HepG2 (cell line): ENCODE data around the gene CHMP1B. TPM values are rescaled to one million over a fixed set of nuclear protein-coding genes. Genes with fewer than 3 reads are reported as not detected.

Experiments used
- ATAC-seq: fragments of 200-7000 bp; cut with Tn5 transposase; 3 replicates; pipeline ENCODE4 v1.9.1; 2020; ENCODE audit warnings: mild to moderate bottlenecking, moderate library complexity
- BruUV-seq: library from RNA; stranded (reverse); fragments of 400-500 nt; replicated peaks from 2 replicates; lab custom pipeline; 2021; lab: Mats Ljungman, UMichigan
- CTCF ChIA-PET: fragments of 300-600 bp; formaldehyde crosslinking; extraction: SDS; loops from one replicate; lab custom pipeline; 2021; ENCODE audit warnings: low total read pairs, inconsistent platforms, low intra/inter-chr PET ratio; lab: Yijun Ruan, JAX
- POLR2A ChIA-PET: fragments of 350-600 bp; sonication (Branson Sonifier 250); formaldehyde crosslinking; loops from one replicate; lab custom pipeline; 2020; ENCODE audit warnings: antibody characterized with exemption, inconsistent platforms; lab: Yijun Ruan, JAX
- DNase-seq: peaks from one replicate; pipeline ENCODE4 v3.0.0-alpha.2; 2015; ENCODE audit warnings: low spot score
- FAIRE-seq: peaks from 3 replicates; lab custom pipeline; 2011; peaks lifted over from hg19 to GRCh38; lab: Jason Lieb, UNC
- H2AFZ ChIP-seq: one replicate; pipeline ENCODE4 v1.6.1; 2011; ENCODE audit warnings: low read length, inconsistent platforms
- H3K27ac ChIP-seq: fragments of 300-600 bp; 3 replicates; pipeline ENCODE4 v1.8.0; 2011; ENCODE audit warnings: mixed run types, mild to moderate bottlenecking, mixed read lengths, low read length, inconsistent platforms; ENCODE audit not compliant: insufficient read depth; ENCODE audit errors: extremely low read length
- H3K27me3 ChIP-seq, 2 experiments: fragments of 200-600 bp in 1 of 2; 2 replicates in 1 of 2; 3 replicates in 1 of 2; pipeline versions ENCODE4 v1.6.0 to v1.8.0; 2011; ENCODE audit warnings: low read length in 2 of 2, mild to moderate bottlenecking in 2 of 2, moderate library complexity in 2 of 2, inconsistent platforms in 1 of 2; ENCODE audit not compliant: insufficient read depth in 2 of 2, control insufficient read depth in 1 of 2
- H3K36me3 ChIP-seq, 2 experiments: fragments of 200-600 bp in 1 of 2; replicated peaks in 1 of 2; 2 replicates in 1 of 2; 3 replicates in 1 of 2; pipeline versions ENCODE4 v1.5.1 to v1.8.0; 2011; ENCODE audit warnings: low read length in 2 of 2, inconsistent platforms in 1 of 2; ENCODE audit not compliant: insufficient read depth in 2 of 2, control insufficient read depth in 1 of 2
- H3K4me1 ChIP-seq: 2 replicates; pipeline ENCODE4 v1.5.1; 2012; ENCODE audit warnings: low read length, inconsistent platforms; ENCODE audit not compliant: insufficient read depth
- H3K4me2 ChIP-seq: 2 replicates; pipeline ENCODE4 v1.6.0; 2011; ENCODE audit warnings: low read depth, low read length, inconsistent platforms
- H3K4me3 ChIP-seq, 3 experiments: fragments of 200-600 bp in 1 of 3; sonication (generic), shearing (Covaris generic) in 1 of 3; replicated peaks in 1 of 3; 2 replicates each; pipeline ENCODE4 v1.5.1; 2011 to 2016; ENCODE audit warnings: low read length in 3 of 3, inconsistent platforms in 2 of 3, low read depth in 2 of 3, mild to moderate bottlenecking in 2 of 3, control low read depth in 1 of 3, mixed read lengths in 1 of 3; ENCODE audit not compliant: insufficient read depth in 1 of 3
- H3K79me2 ChIP-seq: one replicate; pipeline ENCODE4 v1.6.1; 2011; ENCODE audit warnings: low read length, inconsistent platforms; ENCODE audit not compliant: insufficient read depth
- H3K9ac ChIP-seq: 2 replicates; pipeline ENCODE4 v1.6.0; 2011; ENCODE audit warnings: mild to moderate bottlenecking, low read depth, low read length, inconsistent platforms; ENCODE audit not compliant: insufficient read depth
- H3K9me3 ChIP-seq: 2 replicates; pipeline ENCODE4 v1.5.1; 2012; ENCODE audit warnings: mild to moderate bottlenecking, low read length
- H4K20me1 ChIP-seq: 2 replicates; pipeline ENCODE4 v1.6.0; 2011; ENCODE audit warnings: inconsistent platforms, mild to moderate bottlenecking, low read length, moderate library complexity; ENCODE audit not compliant: insufficient read depth
- BCL6 ChIP-seq: IDR thresholded peaks from 2 replicates; pipeline ENCODE4 v1.6.1; 2016; ENCODE audit warnings: missing genetic modification reagents, missing compliant biosample characterization
- ELF1 ChIP-seq: sonication (generic); formaldehyde crosslinking; IDR thresholded peaks from 2 replicates; pipeline ENCODE4 v1.4.0; 2020; ENCODE audit warnings: missing genetic modification reagents
- ELF3 ChIP-seq: IDR thresholded peaks from 2 replicates; pipeline ENCODE4 v1.6.1; 2016; ENCODE audit warnings: missing genetic modification reagents, missing compliant biosample characterization
- GATAD2A ChIP-seq: IDR thresholded peaks from 2 replicates; pipeline ENCODE4 v1.6.1; 2016
- PRMT3 ChIP-seq: sonication (generic); formaldehyde crosslinking; IDR thresholded peaks from 2 replicates; pipeline ENCODE4 v1.8.1; 2022; ENCODE audit warnings: low read depth, mild to moderate bottlenecking, moderate library complexity, missing genetic modification reagents, borderline replicate concordance
- RAD21 ChIP-seq: fragments of 450-650 bp; formaldehyde crosslinking; IDR thresholded peaks from 2 replicates; pipeline ENCODE4 v1.5.0; 2020; ENCODE audit warnings: mild to moderate bottlenecking
- SAP130 ChIP-seq: IDR thresholded peaks from 2 replicates; pipeline ENCODE4 v1.6.1; 2016; ENCODE audit warnings: low read depth
- STAG1 ChIP-seq: sonication (generic); formaldehyde crosslinking; IDR thresholded peaks from 2 replicates; pipeline ENCODE4 v1.4.0; 2020; ENCODE audit warnings: missing genetic modification reagents
- ZNF766 ChIP-seq: sonication (generic); formaldehyde crosslinking; IDR thresholded peaks from 2 replicates; pipeline ENCODE4 v1.5.0; 2020; ENCODE audit warnings: missing genetic modification reagents, borderline replicate concordance
- WGBS: methylation state at CpG from one replicate; pipeline ENCODE4 v1.1.6; 2017; ENCODE audit warnings: low lambda C conversion rate; 5-methylcytosine and 5-hydroxymethylcytosine counted together
- in situ Hi-C: cut with HindIII; loops from 2 replicates; pipeline ENCODE4 v1.10.0; 2017; ENCODE audit warnings: low pct_unique_long_range_greater_than_20kb; ENCODE audit not compliant: extremely low pct_ligation_motif_present
- intact Hi-C: fragments of 100-400 bp; cut with micrococcal nuclease; formaldehyde crosslinking; loops from one replicate; pipeline ENCODE4 v1.10.0; 2022; ENCODE audit not compliant: unreplicated experiment
- polyA plus RNA-seq, 8 experiments: library from polyadenylated mRNA; depleted of rRNA in 3 of 8; stranded (reverse) in 7 of 8; unstranded in 1 of 8; fragments of >200 nt; fragmentation: Illumina TruSeq in 4 of 8; extraction: Trizol in 4 of 8; gene quantifications; 2 replicates each; pipeline versions ENCODE4 v1.2.1 to v1.2.3, GENCODE V29; 2011 to 2016; ENCODE audit warnings: low read depth in 4 of 8, missing spikeins in 1 of 8, mixed read lengths in 1 of 8; ENCODE audit not compliant: insufficient read depth in 1 of 8
- total RNA-seq, 5 experiments: library from RNA; depleted of rRNA; stranded (reverse); fragments of >200 nt; fragmentation: Illumina TruSeq; extraction: Trizol; gene quantifications; 2 replicates each; pipeline ENCODE4 v1.2.3, GENCODE V29; 2016; ENCODE audit warnings: low read depth in 1 of 5
- TF ChIP-seq, protein P1 (sequence below): sonication (generic); formaldehyde crosslinking; IDR thresholded peaks from 2 replicates; pipeline ENCODE4 v1.4.0; 2020; ENCODE audit warnings: missing genetic modification reagents, mild to moderate bottlenecking, borderline replicate concordance
- TF ChIP-seq, protein P2 (sequence below): sonication (generic); formaldehyde crosslinking; IDR thresholded peaks from 2 replicates; pipeline ENCODE4 v1.4.0; 2020; ENCODE audit warnings: low read depth, mild to moderate bottlenecking, missing genetic modification reagents
- TF ChIP-seq, protein P3 (sequence below): sonication (generic); formaldehyde crosslinking; IDR thresholded peaks from 2 replicates; pipeline ENCODE4 v1.8.0; 2022; ENCODE audit warnings: mild to moderate bottlenecking, missing genetic modification reagents, borderline replicate concordance
- TF ChIP-seq, protein P4 (sequence below): sonication (generic); formaldehyde crosslinking; IDR thresholded peaks from 2 replicates; pipeline ENCODE4 v1.5.0; 2020; ENCODE audit warnings: mild to moderate bottlenecking, missing genetic modification reagents, moderate library complexity

The CHMP1B gene
- total and polyA plus RNA-seq, 2 of the 13 experiments (the other 11 are each of a cell fraction or from before 2014, with no cell fraction given) = 18.8 to 20.2 TPM

DNA sequence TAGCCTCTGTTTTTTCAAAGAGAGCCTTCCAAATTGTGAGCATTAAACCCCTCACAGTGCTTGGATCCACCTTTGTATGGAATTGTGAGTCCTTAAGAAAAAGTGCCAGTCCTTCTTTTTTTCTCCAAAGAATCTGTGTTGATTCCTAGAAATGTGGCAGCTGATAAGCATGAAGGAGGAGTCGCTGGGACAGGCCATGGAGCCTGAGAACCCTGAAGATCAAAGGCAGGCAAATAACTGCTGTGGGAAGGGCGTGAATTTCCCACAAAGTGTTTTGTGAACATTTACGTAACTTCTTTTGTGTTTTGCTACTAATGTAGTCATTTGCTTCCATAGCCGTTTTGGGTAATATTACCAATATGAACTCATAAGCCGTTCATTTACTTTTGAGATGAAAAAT, 27.7 kb upstream of the CHMP1B start:
- BruUV-seq = no TSS peak
- no peak for FAIRE-seq
- POLR2A ChIA-PET = no interaction called here
- Histone ChIP-seq H3K4me3 (no peak overlapping the region), H2AFZ (no peak overlapping the region), H3K27me3 (peaks cover 0 to 4% of the 10 kb centered on the region in 2 experiments; a peak in 1 of 5 replicates), H3K9me3 (no peaks in the 10 kb centered on the region), H4K20me1 (no peaks in the 10 kb centered on the region), H3K79me2 (no peaks in the 10 kb centered on the region), H3K4me2 (no peak overlapping the region), H3K4me1 (no peaks in the 10 kb centered on the region), H3K27ac (no peak overlapping the region), H3K9ac (no peak overlapping the region), H3K36me3 (no peaks in the 10 kb centered on the region)
- intact Hi-C loops = no loop called here
- in situ Hi-C loops = no loop called here
- no peak for DNase-seq
- ATAC-seq = no peak
- TF ChIP-seq ELF3 (CRISPR knock-in tag) (no peak), BCL6 (CRISPR knock-in tag) (peak; percentile 43)
- 14% methylated on average over 5 of the region's 5 CpGs for WGBS
- CTCF ChIA-PET = no interaction called here

DNA sequence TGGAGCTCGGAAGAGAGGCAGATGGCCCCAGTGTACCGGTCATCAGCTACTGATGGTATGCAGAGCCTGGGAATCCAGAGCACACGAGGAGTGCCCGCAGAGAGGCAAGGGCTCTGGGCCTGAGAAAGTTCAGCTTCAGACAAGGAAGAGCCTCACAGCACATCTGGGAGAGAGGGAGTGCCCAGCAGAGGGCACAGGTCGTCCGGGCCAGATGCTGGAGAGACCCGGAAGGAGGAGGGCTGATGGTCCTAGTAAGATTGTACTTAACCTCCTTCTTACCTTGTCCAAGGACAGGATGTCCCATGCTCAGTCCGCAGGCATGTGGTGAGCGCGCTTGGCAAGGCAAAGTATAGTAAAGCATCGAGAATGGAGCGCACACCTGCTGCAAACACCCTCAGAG, 24.4 kb upstream of the CHMP1B start:
- Histone ChIP-seq H3K27me3 (no peaks in the 10 kb centered on the region), H3K79me2 (no peaks in the 10 kb centered on the region), H3K9me3 (no peaks in the 10 kb centered on the region), H2AFZ (no peak overlapping the region), H4K20me1 (no peaks in the 10 kb centered on the region), H3K36me3 (no peaks in the 10 kb centered on the region), H3K9ac (no peak overlapping the region), H3K4me2 (no peak overlapping the region), H3K4me3 (no peak overlapping the region), H3K27ac (no peak overlapping the region), H3K4me1 (no peaks in the 10 kb centered on the region)
- FAIRE-seq (peak; percentile 54), ATAC-seq (peak; percentile 94), DNase-seq (peak; percentile 34)
- 56% methylated on average over 9 of the region's 12 CpGs for WGBS
- BruUV-seq = no TSS peak
- POLR2A ChIA-PET = interaction anchor here (0.7 kb wide), 1 partner anchor 24 kb away, joined by 3 read pairs; the partner anchor contains the start of gene CHMP1B
- intact Hi-C loops = loop anchor here (1.0 to 2.0 kb wide), 2 partner anchors 45 to 212 kb away; no protein-coding TSS in a partner anchor
- CTCF ChIA-PET = interaction anchor here (1.5 kb wide), 2 partner anchors 46 to 169 kb away, joined by 6 to 14 read pairs; no protein-coding TSS in a partner anchor
- in situ Hi-C loops = loop anchor here (5.0 kb wide), 1 partner anchor 45 kb away; no protein-coding TSS in a partner anchor
- TF ChIP-seq, protein P1, sequence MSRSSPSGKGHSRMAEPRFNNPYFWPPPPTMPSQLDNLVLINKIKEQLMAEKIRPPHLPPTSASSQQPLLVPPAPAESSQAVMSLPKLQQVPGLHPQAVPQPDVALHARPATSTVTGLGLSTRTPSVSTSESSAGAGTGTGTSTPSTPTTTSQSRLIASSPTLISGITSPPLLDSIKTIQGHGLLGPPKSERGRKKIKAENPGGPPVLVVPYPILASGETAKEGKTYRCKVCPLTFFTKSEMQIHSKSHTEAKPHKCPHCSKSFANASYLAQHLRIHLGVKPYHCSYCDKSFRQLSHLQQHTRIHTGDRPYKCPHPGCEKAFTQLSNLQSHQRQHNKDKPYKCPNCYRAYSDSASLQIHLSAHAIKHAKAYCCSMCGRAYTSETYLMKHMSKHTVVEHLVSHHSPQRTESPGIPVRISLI (CRISPR knock-in tag) = no peak
- TF ChIP-seq PRMT3 (CRISPR knock-in tag) (no peak), ZNF766 (no peak), STAG1 (CRISPR knock-in tag) (peak; percentile 87), GATAD2A (CRISPR knock-in tag) (0 out of 2 replicates have a peak, but pooled peaks have one; percentile 13), ELF1 (CRISPR knock-in tag) (peak; percentile 80), SAP130 (CRISPR knock-in tag) (peak; percentile 33; the same call in 1 of the 2 replicates), RAD21 (CRISPR knock-in tag) (peak; percentile 83)
- TF ChIP-seq, protein P2, sequence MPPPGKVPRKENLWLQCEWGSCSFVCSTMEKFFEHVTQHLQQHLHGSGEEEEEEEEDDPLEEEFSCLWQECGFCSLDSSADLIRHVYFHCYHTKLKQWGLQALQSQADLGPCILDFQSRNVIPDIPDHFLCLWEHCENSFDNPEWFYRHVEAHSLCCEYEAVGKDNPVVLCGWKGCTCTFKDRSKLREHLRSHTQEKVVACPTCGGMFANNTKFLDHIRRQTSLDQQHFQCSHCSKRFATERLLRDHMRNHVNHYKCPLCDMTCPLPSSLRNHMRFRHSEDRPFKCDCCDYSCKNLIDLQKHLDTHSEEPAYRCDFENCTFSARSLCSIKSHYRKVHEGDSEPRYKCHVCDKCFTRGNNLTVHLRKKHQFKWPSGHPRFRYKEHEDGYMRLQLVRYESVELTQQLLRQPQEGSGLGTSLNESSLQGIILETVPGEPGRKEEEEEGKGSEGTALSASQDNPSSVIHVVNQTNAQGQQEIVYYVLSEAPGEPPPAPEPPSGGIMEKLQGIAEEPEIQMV (CRISPR knock-in tag) = no peak
- TF ChIP-seq, protein P3, sequence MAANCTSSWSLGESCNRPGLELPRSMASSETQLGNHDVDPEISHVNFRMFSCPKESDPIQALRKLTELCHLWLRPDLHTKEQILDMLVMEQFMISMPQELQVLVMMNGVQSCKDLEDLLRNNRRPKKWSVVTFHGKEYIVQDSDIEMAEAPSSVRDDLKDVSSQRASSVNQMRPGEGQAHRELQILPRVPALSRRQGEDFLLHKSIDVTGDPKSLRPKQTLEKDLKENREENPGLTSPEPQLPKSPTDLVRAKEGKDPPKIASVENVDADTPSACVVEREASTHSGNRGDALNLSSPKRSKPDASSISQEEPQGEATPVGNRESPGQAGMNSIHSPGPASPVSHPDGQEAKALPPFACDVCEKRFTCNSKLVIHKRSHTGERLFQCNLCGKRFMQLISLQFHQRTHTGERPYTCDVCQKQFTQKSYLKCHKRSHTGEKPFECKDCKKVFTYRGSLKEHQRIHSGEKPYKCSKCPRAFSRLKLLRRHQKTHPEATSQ = no peak
- TF ChIP-seq, protein P4, sequence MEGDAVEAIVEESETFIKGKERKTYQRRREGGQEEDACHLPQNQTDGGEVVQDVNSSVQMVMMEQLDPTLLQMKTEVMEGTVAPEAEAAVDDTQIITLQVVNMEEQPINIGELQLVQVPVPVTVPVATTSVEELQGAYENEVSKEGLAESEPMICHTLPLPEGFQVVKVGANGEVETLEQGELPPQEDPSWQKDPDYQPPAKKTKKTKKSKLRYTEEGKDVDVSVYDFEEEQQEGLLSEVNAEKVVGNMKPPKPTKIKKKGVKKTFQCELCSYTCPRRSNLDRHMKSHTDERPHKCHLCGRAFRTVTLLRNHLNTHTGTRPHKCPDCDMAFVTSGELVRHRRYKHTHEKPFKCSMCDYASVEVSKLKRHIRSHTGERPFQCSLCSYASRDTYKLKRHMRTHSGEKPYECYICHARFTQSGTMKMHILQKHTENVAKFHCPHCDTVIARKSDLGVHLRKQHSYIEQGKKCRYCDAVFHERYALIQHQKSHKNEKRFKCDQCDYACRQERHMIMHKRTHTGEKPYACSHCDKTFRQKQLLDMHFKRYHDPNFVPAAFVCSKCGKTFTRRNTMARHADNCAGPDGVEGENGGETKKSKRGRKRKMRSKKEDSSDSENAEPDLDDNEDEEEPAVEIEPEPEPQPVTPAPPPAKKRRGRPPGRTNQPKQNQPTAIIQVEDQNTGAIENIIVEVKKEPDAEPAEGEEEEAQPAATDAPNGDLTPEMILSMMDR = peak; percentile 82
